ENCODE data around the gene ARHGAP36.

- TF ChIP-seq CTCF (IDR thresholded peaks at IDR 0.05) (no peak), RFX5 (IDR thresholded peaks at IDR 0.05) (no peak)
Observed at GRCh38 chrX:131040781-131041180, 17.4 kb upstream of the ARHGAP36 start.

All from A549 (cell line).